ENCODE data around the gene NAXD.
"Not testable (repeated sequence)": the region's sequence is repeated elsewhere in the genome, so short reads cannot be mapped to it uniquely, and the experiment has no call there.

Gene NAXD

DNA sequence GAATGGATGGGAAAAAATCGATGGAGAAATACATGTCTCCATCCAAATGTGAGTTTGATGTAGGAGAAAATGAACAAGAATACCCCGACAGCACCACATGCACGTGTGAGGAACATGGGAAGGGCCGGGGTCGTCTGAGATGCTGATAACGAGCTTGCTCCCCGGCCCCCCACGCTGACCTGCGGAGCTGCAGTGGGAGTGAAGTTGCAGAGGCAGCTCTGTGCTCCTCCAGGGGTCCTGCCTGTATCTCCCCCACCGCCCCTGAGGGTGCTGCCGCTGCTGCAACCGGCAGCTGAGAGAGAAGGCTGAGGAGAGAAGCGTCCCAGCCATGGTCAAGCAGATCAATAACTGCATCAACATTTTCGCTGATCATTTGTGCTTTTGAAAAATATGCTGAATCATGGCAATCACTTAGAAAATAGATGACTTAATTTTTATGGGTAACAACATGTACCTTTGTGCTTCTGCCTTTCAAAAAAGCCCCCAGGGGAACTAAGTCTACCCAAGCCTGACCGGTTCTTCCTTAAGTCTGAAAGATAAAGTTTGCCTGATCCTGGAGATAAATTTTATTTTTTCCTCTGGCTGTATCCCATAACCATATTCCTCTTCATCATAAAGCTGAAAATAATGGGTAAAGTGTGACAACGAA is 18.2 kb upstream of the NAXD start:
- peaks cover 8% of the 10 kb centered on the region for H3K4me1 ChIP-seq (ENCODE audit: control insufficient read depth, insufficient read depth, low read length, unreplicated experiment)

GRCh38 chr13:110600261-110600819 is 15.0 kb upstream of the NAXD start:
- no peak overlapping the region for H3K4me3 ChIP-seq (ENCODE audit: low read depth, low read length)
- H3K27ac ChIP-seq (ENCODE audit: low read depth, low read length), result no peak overlapping the region
- no peaks in the 10 kb centered on the region for H3K4me1 ChIP-seq (ENCODE audit: control insufficient read depth, insufficient read depth, low read length, unreplicated experiment)
- no peaks in the 10 kb centered on the region for H3K79me2 ChIP-seq (ENCODE audit: control insufficient read depth, insufficient read depth, low read length, unreplicated experiment)
- H3K27me3 ChIP-seq (ENCODE audit: insufficient read depth, low read length), result no peaks in the 10 kb centered on the region
- no peaks in the 10 kb centered on the region for H3K36me3 ChIP-seq (ENCODE audit: insufficient read depth, low read length)
- H2AFZ ChIP-seq (ENCODE audit: low read length, unreplicated experiment), result no peak overlapping the region

More for the DNA sequence above, 18.2 kb upstream of the NAXD start:
- Histone ChIP-seq H3K4me3 (ENCODE audit: low read depth, low read length) (no peak overlapping the region), H3K36me3 (ENCODE audit: insufficient read depth, low read length) (no peaks in the 10 kb centered on the region), H3K27me3 (ENCODE audit: insufficient read depth, low read length) (no peaks in the 10 kb centered on the region), H3K79me2 (ENCODE audit: control insufficient read depth, insufficient read depth, low read length, unreplicated experiment) (no peaks in the 10 kb centered on the region), H2AFZ (ENCODE audit: low read length, unreplicated experiment) (no peak overlapping the region), H3K27ac (ENCODE audit: low read depth, low read length) (no peak overlapping the region)

- Histone ChIP-seq H3K79me2 (ENCODE audit: control insufficient read depth, insufficient read depth, low read length, unreplicated experiment) (no peaks in the 10 kb centered on the region), H3K4me1 (ENCODE audit: control insufficient read depth, insufficient read depth, low read length, unreplicated experiment) (no peaks in the 10 kb centered on the region), H2AFZ (ENCODE audit: low read length, unreplicated experiment) (no peak overlapping the region), H3K4me3 (ENCODE audit: low read depth, low read length) (no peak overlapping the region), H3K27me3 (ENCODE audit: insufficient read depth, low read length) (no peaks in the 10 kb centered on the region), H3K27ac (ENCODE audit: low read depth, low read length) (no peak overlapping the region), H3K36me3 (ENCODE audit: insufficient read depth, low read length) (no peaks in the 10 kb centered on the region)
Measured at GRCh38 chr13:110600980-110601379, 14.4 kb upstream of the NAXD start.

- Histone ChIP-seq H3K79me2 (ENCODE audit: control insufficient read depth, insufficient read depth, low read length, unreplicated experiment) (no peaks in the 10 kb centered on the region), H3K36me3 (ENCODE audit: insufficient read depth, low read length) (no peaks in the 10 kb centered on the region), H3K27ac (ENCODE audit: low read depth, low read length) (no peak overlapping the region), H3K4me1 (ENCODE audit: control insufficient read depth, insufficient read depth, low read length, unreplicated experiment) (no peaks in the 10 kb centered on the region), H3K27me3 (ENCODE audit: insufficient read depth, low read length) (no peaks in the 10 kb centered on the region), H3K4me3 (ENCODE audit: low read depth, low read length) (no peak overlapping the region), H2AFZ (ENCODE audit: low read length, unreplicated experiment) (no peak overlapping the region)
Measured at GRCh38 chr13:110605132-110605531, 10.2 kb upstream of the NAXD start.

DNA sequence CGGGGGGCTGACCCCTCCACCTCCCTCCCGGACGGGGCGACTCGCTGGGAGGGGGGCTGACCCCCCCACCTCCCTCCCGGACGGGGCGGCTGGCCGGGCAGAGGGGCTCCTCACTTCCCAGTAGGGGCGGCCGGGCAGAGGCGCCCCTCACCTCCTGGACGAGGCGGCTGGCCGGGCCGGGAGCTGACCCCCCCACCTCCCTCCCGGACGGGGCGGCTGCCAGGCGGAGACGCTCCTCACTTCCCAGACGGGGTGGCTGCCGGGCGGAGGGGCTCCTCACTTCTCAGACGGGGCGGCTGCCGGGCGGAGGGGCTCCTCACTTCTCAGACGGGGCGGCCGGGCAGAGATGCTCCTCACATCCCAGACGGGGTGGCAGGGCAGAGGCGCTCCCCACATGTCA is 9.1 kb upstream of the NAXD start:
- not testable (repeated sequence) for H3K4me1 ChIP-seq (ENCODE audit: control insufficient read depth, insufficient read depth, low read length, unreplicated experiment); H3K79me2 ChIP-seq (ENCODE audit: control insufficient read depth, insufficient read depth, low read length, unreplicated experiment); H3K36me3 ChIP-seq (ENCODE audit: insufficient read depth, low read length); H3K4me3 ChIP-seq (ENCODE audit: low read depth, low read length); H2AFZ ChIP-seq (ENCODE audit: low read length, unreplicated experiment); H3K27ac ChIP-seq (ENCODE audit: low read depth, low read length); H3K27me3 ChIP-seq (ENCODE audit: insufficient read depth, low read length)

DNA sequence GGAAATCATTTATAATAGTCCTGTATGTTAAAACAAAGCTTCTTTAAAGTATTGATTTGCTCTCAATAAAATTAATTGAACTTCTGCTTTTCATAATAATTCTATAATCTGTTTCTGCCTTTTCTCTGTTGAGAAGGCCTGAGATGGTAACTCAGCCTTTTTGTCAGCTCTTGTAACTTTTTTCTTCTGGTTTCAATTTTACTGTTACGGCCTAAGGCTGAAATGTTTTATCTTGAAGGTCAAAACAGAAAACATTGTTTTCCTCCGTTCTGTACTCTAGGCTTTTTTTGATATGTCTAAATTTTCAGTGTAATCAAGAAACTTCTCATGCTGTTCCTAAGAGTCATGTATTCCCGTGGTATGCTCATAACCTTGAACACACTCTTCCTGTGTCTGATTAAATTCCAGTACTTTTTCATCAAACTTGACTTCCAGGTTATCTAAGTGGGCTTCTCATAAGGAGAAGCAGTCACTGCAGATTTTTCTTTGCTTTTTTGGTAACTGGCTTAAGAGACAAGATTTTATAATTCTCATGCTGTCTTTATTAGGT is 7.6 kb upstream of the NAXD start:
- Histone ChIP-seq H3K27me3 (ENCODE audit: insufficient read depth, low read length) (no peaks in the 10 kb centered on the region), H2AFZ (ENCODE audit: low read length, unreplicated experiment) (peak overlapping the region; percentile 42), H3K79me2 (ENCODE audit: control insufficient read depth, insufficient read depth, low read length, unreplicated experiment) (no peaks in the 10 kb centered on the region), H3K27ac (ENCODE audit: low read depth, low read length) (no peak overlapping the region), H3K36me3 (ENCODE audit: insufficient read depth, low read length) (no peaks in the 10 kb centered on the region), H3K4me3 (ENCODE audit: low read depth, low read length) (no peak overlapping the region), H3K4me1 (ENCODE audit: control insufficient read depth, insufficient read depth, low read length, unreplicated experiment) (no peaks in the 10 kb centered on the region)

- Histone ChIP-seq H3K36me3 (ENCODE audit: insufficient read depth, low read length) (no peaks in the 10 kb centered on the region), H3K27me3 (ENCODE audit: insufficient read depth, low read length) (no peaks in the 10 kb centered on the region), H3K4me1 (ENCODE audit: control insufficient read depth, insufficient read depth, low read length, unreplicated experiment) (no peaks in the 10 kb centered on the region), H3K4me3 (ENCODE audit: low read depth, low read length) (no peak overlapping the region), H2AFZ (ENCODE audit: low read length, unreplicated experiment) (no peak overlapping the region), H3K27ac (ENCODE audit: low read depth, low read length) (no peak overlapping the region), H3K79me2 (ENCODE audit: control insufficient read depth, insufficient read depth, low read length, unreplicated experiment) (peaks cover 5% of the 10 kb centered on the region)
Measured at GRCh38 chr13:110610955-110611595, 4.3 kb upstream of the NAXD start.

DNA sequence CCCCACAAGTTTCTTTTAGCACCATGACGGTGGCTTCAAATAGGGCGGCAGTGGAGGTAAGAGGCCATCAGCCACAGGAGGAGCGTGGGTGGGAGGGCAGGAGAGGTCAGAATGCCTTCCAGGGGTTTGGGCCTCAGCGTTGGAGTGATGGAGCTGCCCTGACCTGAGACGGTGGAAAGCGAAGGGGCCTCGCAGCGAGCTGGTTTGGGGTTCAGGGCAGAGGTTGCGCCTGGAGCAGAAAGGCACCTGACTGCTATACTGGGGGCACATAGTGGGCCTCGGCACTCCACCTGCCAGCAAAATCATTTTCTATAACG is 382 bp upstream of the NAXD start:
- Histone ChIP-seq H3K27me3 (ENCODE audit: insufficient read depth, low read length) (no peaks in the 10 kb centered on the region), H2AFZ (ENCODE audit: low read length, unreplicated experiment) (peak overlapping the region; percentile 85), H3K36me3 (ENCODE audit: insufficient read depth, low read length) (no peaks in the 10 kb centered on the region), H3K4me3 (ENCODE audit: low read depth, low read length) (peak overlapping the region; percentile 90), H3K27ac (ENCODE audit: low read depth, low read length) (peak overlapping the region; percentile 84), H3K4me1 (ENCODE audit: control insufficient read depth, insufficient read depth, low read length, unreplicated experiment) (peaks cover 15% of the 10 kb centered on the region), H3K79me2 (ENCODE audit: control insufficient read depth, insufficient read depth, low read length, unreplicated experiment) (peaks cover 44% of the 10 kb centered on the region)

DNA sequence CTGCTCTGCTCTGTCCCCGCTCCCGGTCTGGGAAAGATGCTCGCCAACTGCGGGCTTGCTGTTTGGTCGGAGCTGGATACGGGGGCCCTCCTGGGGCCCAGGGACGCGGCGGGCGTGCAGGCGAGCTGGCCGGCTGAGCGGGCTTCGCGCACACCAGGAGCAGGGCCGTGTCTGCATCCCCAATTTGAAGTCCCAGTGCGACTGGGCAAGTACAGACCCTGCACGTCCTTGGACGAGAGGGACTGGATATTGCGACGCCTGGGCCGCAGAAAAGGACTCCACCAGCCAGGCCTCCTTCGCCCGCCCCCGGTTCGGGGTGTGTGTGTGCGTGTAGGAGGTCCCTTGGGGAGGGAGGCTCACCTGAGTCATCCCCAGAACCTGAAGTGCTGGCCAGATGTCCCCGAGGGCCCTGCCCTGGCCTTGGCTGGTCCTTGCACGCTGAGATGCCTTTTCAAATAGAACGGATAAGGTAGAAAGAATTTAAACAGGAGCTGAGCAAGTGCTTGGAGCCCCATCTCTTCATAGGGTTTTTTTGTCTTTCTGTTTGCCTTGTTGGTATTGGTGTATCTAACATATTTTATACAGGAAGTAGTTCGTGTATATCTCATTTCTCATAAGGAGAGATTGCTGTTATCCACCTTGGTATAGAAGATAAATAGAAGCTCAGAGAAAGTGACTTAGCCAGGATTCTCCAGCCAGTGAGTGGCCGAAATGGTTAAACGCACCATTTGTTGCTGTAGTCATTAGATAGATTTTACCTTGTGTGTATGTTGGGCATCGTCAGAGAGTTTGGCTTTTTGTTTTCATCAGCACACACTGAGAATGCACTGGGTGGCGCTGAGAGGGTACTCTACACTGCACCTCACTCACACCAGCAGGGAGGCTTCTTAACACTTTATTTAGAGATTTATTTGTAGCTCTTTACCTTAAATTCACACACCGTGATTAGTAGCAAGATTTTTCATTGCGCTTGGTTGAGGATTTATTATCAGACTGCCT is 1.1 kb downstream of the NAXD start:
- H3K79me2 ChIP-seq (ENCODE audit: control insufficient read depth, insufficient read depth, low read length, unreplicated experiment), result peaks cover 57% of the 10 kb centered on the region
- H3K36me3 ChIP-seq (ENCODE audit: insufficient read depth, low read length), result no peaks in the 10 kb centered on the region
- H3K27ac ChIP-seq (ENCODE audit: low read depth, low read length), result peak overlapping the region; percentile 84
- peak overlapping the region; percentile 33 for H2AFZ ChIP-seq (ENCODE audit: low read length, unreplicated experiment)
- peak overlapping the region; percentile 90 for H3K4me3 ChIP-seq (ENCODE audit: low read depth, low read length)
- H3K4me1 ChIP-seq (ENCODE audit: control insufficient read depth, insufficient read depth, low read length, unreplicated experiment), result peaks cover 15% of the 10 kb centered on the region
- no peaks in the 10 kb centered on the region for H3K27me3 ChIP-seq (ENCODE audit: insufficient read depth, low read length)

DNA sequence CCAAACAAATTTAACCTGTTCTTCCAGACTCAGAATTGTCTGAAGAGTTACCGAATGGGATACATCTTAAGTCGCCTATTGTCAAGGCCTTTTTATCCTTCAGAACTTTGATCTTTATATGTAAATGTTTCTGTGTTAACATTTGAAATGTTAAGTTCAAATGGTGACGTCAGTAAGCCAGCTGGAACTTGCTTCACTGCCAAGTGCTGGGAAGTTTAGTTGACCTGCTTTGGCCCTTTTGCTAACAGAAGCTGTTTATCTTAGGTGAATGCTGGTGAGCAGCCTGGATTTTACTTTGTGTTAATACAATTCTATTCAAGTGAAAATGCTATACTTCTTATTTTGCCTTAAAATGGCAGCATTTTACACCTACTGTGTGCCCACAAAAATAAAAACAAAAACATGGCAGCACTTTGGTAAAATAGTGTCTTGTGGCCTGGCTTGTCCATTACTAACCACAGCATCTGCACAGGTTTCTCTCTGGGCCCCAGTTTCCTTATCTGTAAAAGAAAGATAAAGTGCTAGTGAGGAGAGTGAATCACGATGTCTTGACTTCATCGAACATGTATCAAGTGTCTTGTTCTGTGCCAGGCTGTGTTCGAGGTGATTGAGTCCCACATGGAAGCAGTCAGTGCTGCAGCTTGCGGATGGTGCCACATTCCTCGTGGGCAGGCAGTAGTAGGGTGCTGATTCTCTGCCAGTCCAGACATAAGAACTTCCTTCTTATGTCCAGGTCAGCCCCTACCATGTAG is 2.2 kb downstream of the NAXD start:
- H3K4me3 ChIP-seq (ENCODE audit: low read depth, low read length), result peak overlapping the region; percentile 90
- H3K27ac ChIP-seq (ENCODE audit: low read depth, low read length), result peak overlapping the region; percentile 84
- peaks cover 5% of the 10 kb centered on the region; the same call in 1 of the 2 replicates for H3K36me3 ChIP-seq (ENCODE audit: insufficient read depth, low read length)
- no peak overlapping the region for H2AFZ ChIP-seq (ENCODE audit: low read length, unreplicated experiment)
- peaks cover 68% of the 10 kb centered on the region for H3K79me2 ChIP-seq (ENCODE audit: control insufficient read depth, insufficient read depth, low read length, unreplicated experiment)
- H3K27me3 ChIP-seq (ENCODE audit: insufficient read depth, low read length), result no peaks in the 10 kb centered on the region
- peaks cover 15% of the 10 kb centered on the region for H3K4me1 ChIP-seq (ENCODE audit: control insufficient read depth, insufficient read depth, low read length, unreplicated experiment)

Measured in ACC112 (cell line).